Caki2 (cell line): ENCODE measurements around the gene CSAD. TPM values are rescaled to one million over a fixed set of nuclear protein-coding genes. Genes with fewer than 3 reads are reported as not detected.
"Not testable (repeated sequence)": the region's sequence is repeated elsewhere in the genome, so short reads cannot be mapped to it uniquely, and the experiment has no call there.

Experiments
- DNase-seq: peaks from one replicate; pipeline ENCODE4 v3.0.0-alpha.2; 2015; ENCODE audit warnings: low read depth
- in situ Hi-C: cut with HindIII; loops from 2 replicates; pipeline ENCODE4 v1.10.0; 2016; ENCODE audit warnings: low sequenced_read_pairs, low pct_unique_long_range_greater_than_20kb, mixed read lengths
- total RNA-seq: library from RNA; depleted of rRNA; stranded (reverse); fragments of >200 nt; shearing (Covaris generic); gene quantifications from 2 replicates; pipeline ENCODE4 v1.2.3, GENCODE V29; 2014; ENCODE audit warnings: low replicate concordance; rRNA removed

CSAD gene
- total RNA-seq, 1 experiment from 2014 or later, result 2.5 TPM

DNA sequence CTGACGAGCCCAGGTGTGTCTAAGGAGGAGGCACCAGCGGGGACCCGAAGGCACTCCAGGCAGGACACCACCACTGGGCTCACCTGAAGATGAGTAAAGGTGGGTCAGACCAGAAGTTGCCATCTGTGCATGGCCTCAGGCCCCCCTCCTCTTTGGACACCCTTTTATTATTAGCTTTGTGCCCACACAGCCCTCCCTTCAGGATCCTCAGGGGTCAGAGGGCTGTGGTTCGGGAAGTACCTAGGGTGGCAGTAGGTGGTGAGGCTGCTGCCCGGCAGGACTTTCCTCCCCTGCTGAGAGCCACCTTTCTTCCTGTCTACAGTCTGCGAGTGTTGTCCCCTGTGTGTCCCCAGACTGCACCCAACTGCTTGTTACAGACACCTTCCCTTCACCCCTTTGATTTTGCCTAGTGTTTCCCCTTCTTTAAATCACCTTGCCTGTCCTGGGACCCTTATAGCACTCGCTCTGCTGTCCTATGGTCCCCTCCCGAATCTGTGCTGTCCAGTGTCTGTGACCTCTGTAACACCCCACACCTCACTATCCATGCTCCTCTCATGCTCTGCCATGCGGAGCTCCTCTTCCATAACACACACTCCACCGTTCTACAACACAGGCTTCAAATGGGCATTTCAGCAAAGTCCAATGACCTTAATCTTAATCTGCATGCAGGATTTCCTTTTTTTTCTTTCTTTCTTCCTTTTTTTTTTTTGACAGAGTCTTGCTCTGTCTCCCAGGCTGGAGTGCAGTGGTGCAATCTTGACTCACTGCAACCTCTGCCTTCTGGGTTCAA is 51.8 kb downstream of the CSAD start:
- no peak for DNase-seq
- in situ Hi-C loops, result no loop called here

GRCh38 chr12:53127169-53127568 is 53.6 kb downstream of the CSAD start:
- no peak for DNase-seq
- in situ Hi-C loops, result no loop called here

DNA sequence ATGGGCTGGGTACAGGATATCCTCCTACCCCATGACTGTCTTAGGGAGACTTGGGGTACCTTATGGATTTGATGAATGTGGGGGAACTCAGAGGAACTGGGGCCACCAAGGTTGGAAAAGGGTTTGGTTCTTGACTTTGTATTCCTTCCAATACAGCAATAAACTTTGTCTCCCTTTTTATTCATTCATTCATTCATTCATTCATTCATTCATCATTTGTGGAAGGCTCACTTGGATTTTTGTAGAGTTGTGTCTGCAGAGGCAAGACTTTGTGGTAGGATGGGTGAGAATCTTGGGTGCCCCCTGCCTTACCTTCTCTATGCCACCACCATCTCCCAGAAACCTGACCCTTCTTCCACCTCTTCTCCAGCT is 56.4 kb downstream of the CSAD start:
- DNase-seq, result no peak
- in situ Hi-C loops, result no loop called here

GRCh38 chr12:53123578-53124351 is 57.0 kb downstream of the CSAD start:
- DNase-seq, result no peak
- in situ Hi-C loops, result no loop called here

GRCh38 chr12:53122961-53123468 is 57.7 kb downstream of the CSAD start:
- in situ Hi-C loops, result no loop called here

GRCh38 chr12:53120685-53121525 is 59.8 kb downstream of the CSAD start:
- DNase-seq, result no peak
- in situ Hi-C loops, result no loop called here

More at GRCh38 chr12:53122961-53123468, 57.7 kb downstream of the CSAD start:
- peak; percentile 15 for DNase-seq

- in situ Hi-C loops, result no loop called here
- no peak for DNase-seq
Measured at GRCh38 chr12:53118751-53119300, 61.9 kb downstream of the CSAD start.

- in situ Hi-C loops, result no loop called here
- DNase-seq, result no peak
Measured at GRCh38 chr12:53115891-53116648, 64.7 kb downstream of the CSAD start.

- in situ Hi-C loops, result no loop called here
- DNase-seq, result no peak
Measured at GRCh38 chr12:53115112-53115890, 65.4 kb downstream of the CSAD start.

DNA sequence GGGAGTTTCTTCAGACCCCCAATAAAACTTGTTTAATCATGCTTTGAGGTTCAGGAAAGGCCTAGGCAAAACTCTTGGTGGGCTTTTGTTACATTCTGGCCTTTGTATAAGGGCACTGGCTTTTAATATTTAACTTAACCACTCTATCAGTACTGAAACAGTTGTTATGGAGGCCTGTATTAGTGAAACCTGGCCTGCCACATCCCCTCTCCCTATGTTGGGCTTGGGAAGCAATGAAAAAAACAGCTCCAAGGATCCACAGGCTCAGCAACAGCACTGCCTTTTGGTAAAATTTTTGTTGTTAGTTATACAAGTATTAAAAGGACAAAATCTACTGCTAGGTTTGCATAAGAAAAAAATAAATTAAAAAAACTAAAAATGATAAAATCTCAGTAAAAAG is 66.8 kb downstream of the CSAD start:
- no peak for DNase-seq
- in situ Hi-C loops, result no loop called here

- no peak for DNase-seq
- in situ Hi-C loops, result no loop called here
Measured at GRCh38 chr12:53113136-53113705, 67.5 kb downstream of the CSAD start.

DNA sequence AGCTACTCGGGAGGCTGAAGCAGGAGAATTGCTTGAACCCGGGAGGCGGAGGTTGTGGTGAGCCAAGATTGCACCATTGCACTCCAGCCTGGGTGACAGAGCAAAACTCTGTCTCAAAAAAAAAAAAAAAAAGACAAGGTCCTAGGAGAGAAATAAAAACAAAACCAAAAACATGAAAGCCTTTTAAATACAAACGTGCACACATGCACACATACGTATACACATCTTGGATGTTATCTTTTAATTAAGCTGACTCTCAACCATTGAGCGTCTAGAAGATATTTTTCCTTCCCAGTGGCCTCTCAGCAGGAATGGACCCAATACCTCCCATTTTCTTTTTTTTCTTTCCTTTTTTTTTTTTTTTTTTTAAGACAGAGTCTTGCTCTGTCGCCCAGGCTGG is 68.3 kb downstream of the CSAD start:
- in situ Hi-C loops, DNase-seq: not testable (repeated sequence)

Other genes starting within 250 kb of the CSAD start
- 205 and 247 TPM in 2 replicates for gene KRT18, start 231.8 kb downstream of the CSAD start, total RNA-seq
- 834 and 874 TPM in 2 replicates for gene EIF4B, start 174.5 kb downstream of the CSAD start, total RNA-seq
- 5.1 and 5.6 TPM in 2 replicates for gene TNS2, start 130.9 kb downstream of the CSAD start, total RNA-seq
- 35.2 and 48.2 TPM in 2 replicates for gene SPRYD3, start 101.5 kb downstream of the CSAD start, total RNA-seq
- 265 TPM in 2 replicates for gene IGFBP6, start 83.3 kb downstream of the CSAD start, total RNA-seq
- gene SOAT2, start 77.4 kb downstream of the CSAD start, total RNA-seq, result not detected in 2 replicates
- gene ZNF740, start 203 bp downstream of the CSAD start, total RNA-seq, result 6.2 and 6.8 TPM in 2 replicates
- gene ITGB7, start 26.3 kb upstream of the CSAD start, total RNA-seq, result 26.4 and 38.6 TPM in 2 replicates
- 25.2 and 28.6 TPM in 2 replicates for gene RARG, start 51.3 kb upstream of the CSAD start, total RNA-seq
- gene ESPL1, start 87.4 kb upstream of the CSAD start, total RNA-seq, result 24.6 and 36.2 TPM in 2 replicates
- gene PFDN5, start 114.6 kb upstream of the CSAD start, total RNA-seq, result 537 and 754 TPM in 2 replicates
- 88.8 and 89.8 TPM in 2 replicates for gene MYG1, start 118.8 kb upstream of the CSAD start, total RNA-seq
- gene AAAS, start 140.7 kb upstream of the CSAD start, total RNA-seq, result 112 and 154 TPM in 2 replicates
- gene SP7, start 155.4 kb upstream of the CSAD start, total RNA-seq, result not detected in 2 replicates
- gene SP1, start 199.3 kb upstream of the CSAD start, total RNA-seq, result 23.3 and 39.3 TPM in 2 replicates
- not detected in 2 replicates for gene AMHR2, start 242.9 kb upstream of the CSAD start, total RNA-seq